ENCODE results near the gene CDHR2.

The CDHR2 gene

DNA sequence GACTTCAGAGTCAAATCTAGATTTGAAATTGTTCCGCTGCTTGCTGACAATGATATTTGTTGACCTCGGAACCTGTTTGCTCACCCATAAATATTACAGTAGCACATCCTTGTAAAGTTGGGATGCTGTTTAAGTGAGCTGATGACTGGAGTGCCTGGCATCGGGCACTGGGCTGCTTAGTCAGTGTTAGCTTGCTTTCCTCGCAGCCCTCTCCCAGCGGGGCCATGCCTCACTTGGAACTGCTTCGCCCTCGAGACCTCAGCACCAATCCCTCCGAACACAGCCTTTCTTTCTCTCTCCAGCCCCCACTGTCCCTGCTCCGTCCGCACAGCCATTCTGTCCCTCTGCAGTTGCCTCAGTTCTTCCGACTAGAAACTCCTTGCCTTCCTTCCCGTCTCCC lies 35.4 kb upstream of the CDHR2 start:
- TF ChIP-seq, protein P1, sequence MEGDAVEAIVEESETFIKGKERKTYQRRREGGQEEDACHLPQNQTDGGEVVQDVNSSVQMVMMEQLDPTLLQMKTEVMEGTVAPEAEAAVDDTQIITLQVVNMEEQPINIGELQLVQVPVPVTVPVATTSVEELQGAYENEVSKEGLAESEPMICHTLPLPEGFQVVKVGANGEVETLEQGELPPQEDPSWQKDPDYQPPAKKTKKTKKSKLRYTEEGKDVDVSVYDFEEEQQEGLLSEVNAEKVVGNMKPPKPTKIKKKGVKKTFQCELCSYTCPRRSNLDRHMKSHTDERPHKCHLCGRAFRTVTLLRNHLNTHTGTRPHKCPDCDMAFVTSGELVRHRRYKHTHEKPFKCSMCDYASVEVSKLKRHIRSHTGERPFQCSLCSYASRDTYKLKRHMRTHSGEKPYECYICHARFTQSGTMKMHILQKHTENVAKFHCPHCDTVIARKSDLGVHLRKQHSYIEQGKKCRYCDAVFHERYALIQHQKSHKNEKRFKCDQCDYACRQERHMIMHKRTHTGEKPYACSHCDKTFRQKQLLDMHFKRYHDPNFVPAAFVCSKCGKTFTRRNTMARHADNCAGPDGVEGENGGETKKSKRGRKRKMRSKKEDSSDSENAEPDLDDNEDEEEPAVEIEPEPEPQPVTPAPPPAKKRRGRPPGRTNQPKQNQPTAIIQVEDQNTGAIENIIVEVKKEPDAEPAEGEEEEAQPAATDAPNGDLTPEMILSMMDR (conservative IDR thresholded peaks at IDR 0.05; ENCODE audit: low read depth), result no peak
- ChIA-PET POLR2A (ENCODE audit: low non-redundant PET) (no interaction called here), CTCF (interaction anchor here (0.6 kb wide), 1 partner anchor 594 kb away, joined by 4 read pairs; no protein-coding TSS in a partner anchor)
- DNase-seq (ENCODE audit: low spot score), result no peak
- 0 out of 2 replicates have a peak overlapping the region, but pooled peaks have one; percentile 0 for H3K27ac ChIP-seq

DNA sequence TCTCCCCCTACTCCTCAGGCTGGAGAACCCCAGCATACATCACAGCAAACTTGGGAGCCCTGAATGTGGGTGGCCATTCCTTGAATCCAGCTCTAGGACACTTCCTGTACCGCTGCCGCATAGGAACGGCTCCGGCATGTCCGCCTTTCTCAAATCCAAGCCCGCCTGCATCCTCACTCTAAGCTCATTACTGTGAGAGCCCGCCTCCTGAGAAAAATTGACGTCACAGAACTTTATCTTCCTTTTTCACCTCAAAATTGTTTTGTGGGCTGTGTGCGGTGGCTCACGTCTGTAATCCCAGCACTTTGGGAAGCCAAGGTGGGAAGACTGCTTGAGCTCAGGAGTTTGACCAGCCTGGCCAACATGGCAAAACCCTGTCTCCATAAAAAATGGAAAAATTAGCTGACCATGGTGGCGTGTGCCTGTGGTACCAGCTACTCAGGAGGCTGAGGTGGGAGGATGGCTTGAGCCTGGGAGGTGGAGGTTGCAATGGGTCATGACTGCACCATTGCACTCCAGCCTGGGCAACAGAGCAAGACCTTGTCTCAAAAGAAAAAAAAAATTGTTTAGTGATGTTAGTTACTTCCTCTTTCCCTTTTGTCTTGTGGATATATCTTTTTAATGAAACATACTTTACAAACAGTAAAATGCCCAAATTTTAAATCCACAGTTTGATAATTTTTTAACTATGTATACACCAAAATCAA lies 34.7 kb upstream of the CDHR2 start:
- H3K27ac ChIP-seq, result 0 out of 2 replicates have a peak overlapping the region, but pooled peaks have one; percentile 0
- CTCF ChIA-PET, result no interaction called here
- TF ChIP-seq, protein P1 (conservative IDR thresholded peaks at IDR 0.05; ENCODE audit: low read depth), result no peak
- POLR2A ChIA-PET (ENCODE audit: low non-redundant PET), result interaction anchor here (0.7 kb wide), 1 partner anchor 14 kb away, joined by 4 read pairs; no protein-coding TSS in a partner anchor
- no peak for DNase-seq (ENCODE audit: low spot score)

DNA sequence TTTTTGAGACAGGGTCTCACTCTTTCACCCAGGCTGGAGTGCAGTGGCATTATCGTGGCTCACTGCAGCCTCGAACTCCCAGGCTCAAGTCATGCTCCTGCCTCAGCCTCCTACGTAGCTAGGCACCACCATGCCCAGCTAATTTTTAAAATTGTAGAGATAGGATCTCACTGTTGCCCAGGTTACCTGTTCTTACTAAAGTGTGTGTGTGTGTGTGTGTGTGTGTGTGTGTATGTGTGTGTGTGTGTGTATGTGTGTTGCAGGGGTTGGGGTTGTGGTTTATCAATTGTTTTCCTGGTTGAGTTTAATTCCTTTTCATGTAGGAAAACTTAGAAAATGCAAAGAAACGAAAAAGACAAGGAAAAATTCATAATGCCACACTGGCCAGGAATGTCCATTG lies 33.7 kb upstream of the CDHR2 start:
- ChIA-PET POLR2A (ENCODE audit: low non-redundant PET) (interaction anchor here (0.6 kb wide), 1 partner anchor 159 kb away, joined by 3 read pairs; no protein-coding TSS in a partner anchor), CTCF (no interaction called here)
- no peak for DNase-seq (ENCODE audit: low spot score)
- no peak overlapping the region for H3K27ac ChIP-seq
- TF ChIP-seq, protein P1 (conservative IDR thresholded peaks at IDR 0.05; ENCODE audit: low read depth), result no peak

DNA sequence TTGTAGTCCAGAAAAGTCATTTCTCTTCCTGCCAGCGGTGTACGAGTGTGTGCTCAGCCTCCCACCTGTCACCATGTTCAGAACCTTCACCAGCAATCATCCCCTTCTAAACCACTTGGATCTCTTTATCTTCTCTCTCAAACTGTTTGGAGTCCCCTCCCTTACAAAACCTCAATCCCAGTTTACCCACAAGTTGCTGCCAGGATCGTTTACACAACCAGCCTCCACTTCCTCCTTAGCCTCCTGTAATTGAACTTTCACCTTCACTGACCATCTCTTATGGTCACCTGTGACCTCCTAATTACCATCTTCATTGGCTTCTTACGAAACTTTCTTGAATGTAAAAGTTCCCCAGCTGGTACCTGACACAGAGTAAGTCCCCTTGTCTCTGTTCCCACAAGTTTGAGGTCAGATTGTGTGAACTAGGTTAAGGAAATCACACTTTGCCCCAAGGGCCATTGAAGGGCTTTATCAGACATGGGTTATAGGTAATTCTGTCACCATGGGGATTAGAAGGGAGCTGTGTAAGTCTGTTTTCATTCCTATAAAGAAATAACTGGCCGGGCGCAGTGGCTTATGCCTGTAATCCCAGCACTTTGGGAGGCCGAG lies 32.0 kb upstream of the CDHR2 start:
- no peak overlapping the region for H3K27ac ChIP-seq
- ChIA-PET CTCF (interaction anchor here (0.6 to 0.9 kb wide), 2 partner anchors 61 to 143 kb away, joined by 3 read pairs; no protein-coding TSS in a partner anchor), POLR2A (ENCODE audit: low non-redundant PET) (no interaction called here)
- TF ChIP-seq, protein P1 (conservative IDR thresholded peaks at IDR 0.05; ENCODE audit: low read depth), result no peak
- DNase-seq (ENCODE audit: low spot score), result no peak

DNA sequence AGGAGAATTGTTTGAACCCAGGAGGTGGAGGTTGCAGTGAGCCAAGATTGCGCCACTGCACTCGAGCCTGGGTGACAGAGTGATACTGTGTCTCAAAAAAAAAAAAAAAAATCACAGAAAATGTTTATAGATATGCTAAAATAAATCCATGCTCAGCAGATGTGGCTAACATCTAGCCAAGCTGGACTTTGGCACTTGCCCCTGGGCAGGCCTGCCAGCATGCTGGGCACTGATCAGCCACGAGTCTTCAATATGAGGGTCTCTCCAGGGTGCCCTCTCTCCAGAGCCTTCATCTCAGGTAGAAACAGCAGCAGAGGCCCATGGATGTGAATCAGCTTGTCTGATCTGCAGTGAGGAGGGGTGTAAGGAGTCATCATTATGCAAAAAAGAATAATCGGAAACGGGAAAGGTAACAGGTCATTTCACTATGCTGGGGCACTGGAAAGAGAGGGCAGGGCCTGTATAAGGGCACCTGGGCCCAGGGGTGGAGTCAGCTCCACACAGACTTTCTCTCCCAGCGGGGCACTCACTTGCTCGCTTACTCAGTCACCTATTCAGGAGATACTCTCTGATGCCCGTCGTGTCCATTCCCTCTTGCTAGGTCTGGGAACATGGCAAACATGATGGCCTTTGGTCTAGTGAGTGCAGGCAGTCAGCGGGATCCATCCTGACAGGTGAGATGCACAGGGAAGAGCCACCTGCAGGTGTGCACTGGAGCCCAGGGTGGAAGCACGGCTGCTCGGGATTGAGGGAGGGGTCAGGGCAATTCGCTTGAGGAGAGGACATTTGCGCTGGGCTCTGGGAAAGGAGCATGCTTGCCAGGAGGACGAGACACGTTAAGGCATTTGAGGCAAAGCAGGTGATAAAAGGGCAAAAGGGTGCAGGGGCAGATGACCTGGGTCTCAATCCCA lies 29.1 kb upstream of the CDHR2 start:
- TF ChIP-seq, protein P1 (conservative IDR thresholded peaks at IDR 0.05; ENCODE audit: low read depth), result no peak
- H3K27ac ChIP-seq, result no peak overlapping the region
- ChIA-PET CTCF (interaction anchor here (0.6 to 1.1 kb wide), 3 partner anchors 11 to 39 kb away, joined by 3 to 4 read pairs (median 4); no protein-coding TSS in a partner anchor), POLR2A (ENCODE audit: low non-redundant PET) (no interaction called here)
- no peak for DNase-seq (ENCODE audit: low spot score)

DNA sequence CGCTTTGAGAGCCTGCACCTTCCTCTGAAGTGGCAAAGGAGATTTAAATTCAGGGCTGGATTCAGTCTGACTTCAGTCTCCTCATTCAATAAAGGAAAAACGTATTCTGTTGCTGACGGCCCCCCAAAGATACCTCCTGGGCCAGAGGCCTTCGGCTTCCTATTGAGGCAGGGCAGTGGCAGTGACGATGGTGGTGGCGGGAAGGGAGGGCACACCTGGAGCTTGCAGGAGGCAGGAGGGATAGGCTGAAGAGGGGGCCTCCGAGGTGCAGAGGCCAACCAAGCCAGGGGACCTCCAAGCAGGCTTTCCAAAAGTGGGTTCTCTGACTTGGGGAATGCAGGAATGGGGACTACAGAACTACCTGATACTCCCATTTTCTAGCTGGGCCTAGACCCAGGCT lies 27.9 kb upstream of the CDHR2 start:
- ChIA-PET CTCF (no interaction called here), POLR2A (ENCODE audit: low non-redundant PET) (no interaction called here)
- H3K27ac ChIP-seq, result peak overlapping the region; percentile 11; the same call in 1 of the 2 replicates
- TF ChIP-seq, protein P1 (conservative IDR thresholded peaks at IDR 0.05; ENCODE audit: low read depth), result no peak
- no peak for DNase-seq (ENCODE audit: low spot score)

Data from RWPE1 (cell line).